SU-DHL-6 (cell line): ENCODE measurements around the gene HLA-F.

ENCODE experiments used
- H2AFZ ChIP-seq: fragments of 200-600 bp; sonication (generic); 2 replicates; pipeline ENCODE4 v1.6.1; 2014; ENCODE audit warnings: low read depth, mild to moderate bottlenecking, moderate library complexity, mixed read lengths, antibody characterized with exemption, low read length; ENCODE audit not compliant: severe bottlenecking
- H3F3A ChIP-seq: fragments of 200-600 bp; shearing (Covaris generic); 2 replicates; pipeline ENCODE4 v1.6.0; 2016; ENCODE audit warnings: antibody characterized with exemption, mild to moderate bottlenecking; ENCODE audit not compliant: insufficient read depth
- H3K27ac ChIP-seq: fragments of 200-600 bp; sonication (generic); 2 replicates; pipeline ENCODE4 v1.5.1; 2016; ENCODE audit warnings: low read depth, mild to moderate bottlenecking, low read length, moderate library complexity, mixed read lengths
- H3K27me3 ChIP-seq: fragments of 200-600 bp; sonication (generic), shearing (Covaris generic); 2 replicates; pipeline ENCODE4 v1.6.0; 2014; ENCODE audit warnings: mild to moderate bottlenecking, low read length
- H3K36me3 ChIP-seq: fragments of 200-600 bp; sonication (generic); 2 replicates; pipeline ENCODE4 v1.6.1; 2014; ENCODE audit warnings: mild to moderate bottlenecking, low read length, mixed read lengths
- H3K4me2 ChIP-seq: fragments of 300-600, 200-600 bp; shearing (Covaris generic), sonication (generic); 2 replicates; pipeline ENCODE4 v1.6.0; 2014; ENCODE audit warnings: low read length, low read depth, mild to moderate bottlenecking; ENCODE audit not compliant: poor library complexity, severe bottlenecking
- H3K4me3 ChIP-seq: fragments of 200-600 bp; sonication (generic); 2 replicates; pipeline ENCODE4 v1.5.1; 2014; ENCODE audit warnings: antibody characterized with exemption, low read length, mild to moderate bottlenecking, mixed read lengths; ENCODE audit not compliant: insufficient read depth, poor library complexity, severe bottlenecking
- H3K79me2 ChIP-seq: fragments of 200-600 bp; sonication (generic); 2 replicates; pipeline ENCODE4 v1.6.1; 2014; ENCODE audit warnings: mild to moderate bottlenecking, low read length, moderate library complexity; ENCODE audit not compliant: insufficient read depth
- H3K9ac ChIP-seq: fragments of 200-600 bp; sonication (generic); 2 replicates; pipeline ENCODE4 v1.7.0; 2014; ENCODE audit warnings: mild to moderate bottlenecking, low read length
- H3K9me2 ChIP-seq: fragments of 200-600 bp; sonication (generic); replicated peaks from 2 replicates; pipeline ENCODE4 v1.6.1; 2014; ENCODE audit warnings: low read length; ENCODE audit not compliant: insufficient read depth
- H3K9me3 ChIP-seq: fragments of 200-600 bp; sonication (generic); 2 replicates; pipeline ENCODE4 v1.6.1; 2014; ENCODE audit warnings: low read length, mixed read lengths; ENCODE audit not compliant: insufficient read depth
- H4K20me1 ChIP-seq: fragments of 200-600 bp; sonication (generic); 2 replicates; pipeline ENCODE4 v1.6.1; 2014; ENCODE audit warnings: low read depth, mild to moderate bottlenecking, antibody characterized with exemption, low read length, moderate library complexity, mixed read lengths
- EZH2phosphoT487 ChIP-seq: fragments of 200-600 bp; sonication (generic), shearing (Covaris generic); conservative IDR thresholded peaks from 2 replicates; pipeline ENCODE4 v1.6.1; 2018; ENCODE audit warnings: mild to moderate bottlenecking, antibody characterized with exemption, low read length, moderate library complexity, mixed read lengths
- TF ChIP-seq, protein P1 (sequence below): fragments of 200-600 bp; sonication (generic); IDR thresholded peaks from one replicate; pipeline ENCODE4 v1.5.1; 2017; ENCODE audit warnings: antibody characterized with exemption, mild to moderate bottlenecking, low read length, moderate library complexity; ENCODE audit not compliant: insufficient read depth, poor library complexity, severe bottlenecking

Gene HLA-F

DNA sequence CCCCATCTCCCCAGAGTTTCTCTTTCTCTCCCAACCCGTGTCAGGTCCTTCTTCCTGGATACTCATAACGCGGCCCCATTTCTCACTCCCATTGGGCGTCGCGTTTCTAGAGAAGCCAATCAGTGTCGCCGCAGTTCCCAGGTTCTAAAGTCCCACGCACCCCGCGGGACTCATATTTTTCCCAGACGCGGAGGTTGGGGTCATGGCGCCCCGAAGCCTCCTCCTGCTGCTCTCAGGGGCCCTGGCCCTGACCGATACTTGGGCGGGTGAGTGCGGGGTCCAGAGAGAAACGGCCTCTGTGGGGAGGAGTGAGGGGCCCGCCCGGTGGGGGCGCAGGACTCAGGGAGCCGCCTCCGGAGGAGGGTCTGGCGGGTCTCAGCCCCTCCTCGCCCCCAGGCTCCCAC, at the start of gene HLA-F:
Gene HLA-F, plus strand, starts transcription at position 173 of the 404 bp plus-strand sequence. Its CDS starts 30 bp downstream, at position 203.
- H3K27me3 ChIP-seq, result no peaks in the 10 kb centered on the region
- no peaks in the 10 kb centered on the region for H3K9me2 ChIP-seq
- peak within 1 kb of the TSS; percentile 40 for H3K9ac ChIP-seq
- H4K20me1 ChIP-seq, result no peaks in the 10 kb centered on the region
- no peak within 1 kb of the TSS for H3K27ac ChIP-seq
- H3K9me3 ChIP-seq, result no peaks in the 10 kb centered on the region
- no peaks in the 10 kb centered on the region for H3K36me3 ChIP-seq
- H3K4me3 ChIP-seq, result peak within 1 kb of the TSS; percentile 46
- no peaks in the 10 kb centered on the region for H3K79me2 ChIP-seq
- no peaks in the 10 kb centered on the region for H3F3A ChIP-seq
- TF ChIP-seq EZH2phosphoT487, result no peak
- TF ChIP-seq, protein P1, sequence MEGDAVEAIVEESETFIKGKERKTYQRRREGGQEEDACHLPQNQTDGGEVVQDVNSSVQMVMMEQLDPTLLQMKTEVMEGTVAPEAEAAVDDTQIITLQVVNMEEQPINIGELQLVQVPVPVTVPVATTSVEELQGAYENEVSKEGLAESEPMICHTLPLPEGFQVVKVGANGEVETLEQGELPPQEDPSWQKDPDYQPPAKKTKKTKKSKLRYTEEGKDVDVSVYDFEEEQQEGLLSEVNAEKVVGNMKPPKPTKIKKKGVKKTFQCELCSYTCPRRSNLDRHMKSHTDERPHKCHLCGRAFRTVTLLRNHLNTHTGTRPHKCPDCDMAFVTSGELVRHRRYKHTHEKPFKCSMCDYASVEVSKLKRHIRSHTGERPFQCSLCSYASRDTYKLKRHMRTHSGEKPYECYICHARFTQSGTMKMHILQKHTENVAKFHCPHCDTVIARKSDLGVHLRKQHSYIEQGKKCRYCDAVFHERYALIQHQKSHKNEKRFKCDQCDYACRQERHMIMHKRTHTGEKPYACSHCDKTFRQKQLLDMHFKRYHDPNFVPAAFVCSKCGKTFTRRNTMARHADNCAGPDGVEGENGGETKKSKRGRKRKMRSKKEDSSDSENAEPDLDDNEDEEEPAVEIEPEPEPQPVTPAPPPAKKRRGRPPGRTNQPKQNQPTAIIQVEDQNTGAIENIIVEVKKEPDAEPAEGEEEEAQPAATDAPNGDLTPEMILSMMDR, result no peak
- H2AFZ ChIP-seq, result peak within 1 kb of the TSS; percentile 87
- peak within 1 kb of the TSS; percentile 47 for H3K4me2 ChIP-seq

DNA sequence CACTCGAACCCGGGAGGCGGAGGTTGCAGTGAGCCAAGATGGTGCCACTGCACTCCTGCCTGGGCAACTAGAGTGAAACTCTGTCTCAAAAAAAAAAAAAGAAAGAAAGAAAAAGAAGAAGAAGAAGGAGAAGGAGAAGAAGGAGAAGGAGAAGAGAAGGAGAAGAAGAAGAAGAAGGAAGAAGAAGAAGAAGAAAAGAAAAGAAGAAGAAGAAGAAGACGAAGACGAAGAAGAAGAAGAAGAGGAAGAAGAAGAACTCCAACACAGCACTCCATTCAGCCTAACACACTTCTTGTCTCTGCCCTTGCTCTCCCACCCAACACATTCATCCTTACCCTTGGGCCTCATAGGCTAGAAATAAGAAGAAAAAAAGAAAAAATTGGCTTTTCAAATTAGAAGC, 49.2 kb upstream of the HLA-F start:
- no peak overlapping the region for H2AFZ ChIP-seq
- no peaks in the 10 kb centered on the region for H3F3A ChIP-seq
- no peak overlapping the region for H3K27ac ChIP-seq
- no peaks in the 10 kb centered on the region for H3K9me3 ChIP-seq
- H4K20me1 ChIP-seq, result no peaks in the 10 kb centered on the region
- H3K27me3 ChIP-seq, result no peaks in the 10 kb centered on the region
- H3K36me3 ChIP-seq, result no peaks in the 10 kb centered on the region
- no peak overlapping the region for H3K9ac ChIP-seq
- no peaks in the 10 kb centered on the region for H3K79me2 ChIP-seq
- no peaks in the 10 kb centered on the region for H3K9me2 ChIP-seq
- H3K4me3 ChIP-seq, result no peak overlapping the region
- no peak for TF ChIP-seq EZH2phosphoT487
- TF ChIP-seq, protein P1, result no peak
- H3K4me2 ChIP-seq, result no peak overlapping the region

- no peak overlapping the region for H3K9ac ChIP-seq
- H2AFZ ChIP-seq, result no peak overlapping the region
These were observed 47.7 kb upstream of the HLA-F start for GRCh38 chr6:29675561-29675960.

More at GRCh38 chr6:29675561-29675960, 47.7 kb upstream of the HLA-F start:
- Histone ChIP-seq H3F3A (no peaks in the 10 kb centered on the region), H4K20me1 (no peaks in the 10 kb centered on the region), H3K36me3 (no peaks in the 10 kb centered on the region), H3K79me2 (no peaks in the 10 kb centered on the region), H3K9me2 (no peaks in the 10 kb centered on the region), H3K4me2 (no peak overlapping the region), H3K27ac (no peak overlapping the region), H3K9me3 (no peaks in the 10 kb centered on the region), H3K4me3 (no peak overlapping the region), H3K27me3 (no peaks in the 10 kb centered on the region)
- no peak for TF ChIP-seq EZH2phosphoT487
- TF ChIP-seq, protein P1, result no peak
